ENCODE measurements around the gene POLR2C.
"Not testable (repeated sequence)": the region's sequence is repeated elsewhere in the genome, so short reads cannot be mapped to it uniquely, and the experiment has no call there.

Gene POLR2C

GRCh38 chr16:57462209-57462977 is at the start of gene POLR2C:
Gene POLR2C, plus strand, starts transcription at chr16:57462679. Its CDS starts 46 bp downstream, at chr16:57462725.
- peak; percentile 76 for DNase-seq (ENCODE audit: low read depth)

GRCh38 chr16:57413301-57413730 is 49.2 kb upstream of the POLR2C start:
- DNase-seq (ENCODE audit: low read depth) = no peak

- no peak for DNase-seq (ENCODE audit: low read depth)
Observed at GRCh38 chr16:57413733-57414132, 48.7 kb upstream of the POLR2C start.

GRCh38 chr16:57416084-57416483 is 46.4 kb upstream of the POLR2C start:
- no peak for DNase-seq (ENCODE audit: low read depth)

- DNase-seq (ENCODE audit: low read depth) = no peak
Observed at GRCh38 chr16:57419506-57419905, 43.0 kb upstream of the POLR2C start.

GRCh38 chr16:57422026-57422944 is 40.2 kb upstream of the POLR2C start:
- DNase-seq (ENCODE audit: low read depth) = peak; percentile 59

- DNase-seq (ENCODE audit: low read depth) = no peak
Observed at GRCh38 chr16:57423152-57423551, 39.3 kb upstream of the POLR2C start.

GRCh38 chr16:57424583-57424982 is 37.9 kb upstream of the POLR2C start:
- no peak for DNase-seq (ENCODE audit: low read depth)

- no peak for DNase-seq (ENCODE audit: low read depth)
Observed at GRCh38 chr16:57426356-57426755, 36.1 kb upstream of the POLR2C start.

GRCh38 chr16:57427307-57427706 is 35.2 kb upstream of the POLR2C start:
- DNase-seq (ENCODE audit: low read depth) = no peak

- DNase-seq (ENCODE audit: low read depth) = peak; percentile 57
Observed at GRCh38 chr16:57427824-57428223, 34.7 kb upstream of the POLR2C start.

GRCh38 chr16:57430955-57431354 is 31.5 kb upstream of the POLR2C start:
- DNase-seq (ENCODE audit: low read depth) = no peak

GRCh38 chr16:57432505-57432904 is 30.0 kb upstream of the POLR2C start:
- DNase-seq (ENCODE audit: low read depth) = no peak

- no peak for DNase-seq (ENCODE audit: low read depth)
Observed at GRCh38 chr16:57432989-57433388, 29.5 kb upstream of the POLR2C start.

GRCh38 chr16:57434003-57434402 is 28.5 kb upstream of the POLR2C start:
- DNase-seq (ENCODE audit: low read depth) = no peak

GRCh38 chr16:57435838-57436237 is 26.6 kb upstream of the POLR2C start:
- no peak for DNase-seq (ENCODE audit: low read depth)

GRCh38 chr16:57439947-57440346 is 22.5 kb upstream of the POLR2C start:
- not testable (repeated sequence) for DNase-seq (ENCODE audit: low read depth)

GRCh38 chr16:57440551-57440950 is 21.9 kb upstream of the POLR2C start:
- not testable (repeated sequence) for DNase-seq (ENCODE audit: low read depth)

GRCh38 chr16:57444711-57445110 is 17.8 kb upstream of the POLR2C start:
- DNase-seq (ENCODE audit: low read depth) = peak; percentile 45

GRCh38 chr16:57445510-57445909 is 17.0 kb upstream of the POLR2C start:
- no peak for DNase-seq (ENCODE audit: low read depth)

GRCh38 chr16:57446531-57447185 is 15.8 kb upstream of the POLR2C start:
- peak; percentile 23 for DNase-seq (ENCODE audit: low read depth)

GRCh38 chr16:57447186-57447962 is 15.1 kb upstream of the POLR2C start, which contains the start of the genes CIAPIN1 and COQ9:
Gene CIAPIN1, minus strand, starts transcription at chr16:57447385. Its CDS starts 6,457 bp downstream, at chr16:57440928.
Gene COQ9, plus strand, starts transcription at chr16:57447479. Its CDS starts 27 bp downstream, at chr16:57447506.
- DNase-seq (ENCODE audit: low read depth) = peak; percentile 88

All from amniotic epithelial cell (primary cell).